HG02870 (cell line): Measurements from ENCODE around the gene CRACR2A.

Source experiments
- ATAC-seq: cut with Tn5 transposase; IDR thresholded peaks from one replicate; pipeline ENCODE4 v1.9.1; 2021; ENCODE audit warnings: mild to moderate bottlenecking, moderate library complexity; ENCODE audit not compliant: unreplicated experiment

Gene CRACR2A

DNA sequence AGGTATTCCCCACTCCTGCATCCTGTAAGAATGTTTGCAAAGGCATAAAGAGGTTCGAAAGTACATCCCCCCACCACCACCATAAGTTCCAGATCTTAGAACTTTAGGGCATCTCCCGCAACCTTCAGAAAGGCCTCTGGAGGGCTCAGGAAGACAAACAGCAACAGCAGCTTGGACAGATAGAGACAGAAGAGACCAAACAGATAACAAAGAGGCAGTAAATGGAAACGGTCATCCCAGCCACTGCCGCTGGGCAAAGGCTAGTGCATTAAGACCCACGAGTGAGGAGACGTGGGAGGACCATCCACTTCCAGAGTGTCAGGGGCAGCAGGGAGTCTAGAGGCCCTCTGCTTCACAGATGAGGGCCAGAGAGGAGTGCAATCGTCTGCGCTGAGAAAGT lies 124.3 kb downstream of the CRACR2A start:
- ATAC-seq, result no peak

- no peak for ATAC-seq
Measured at GRCh38 chr12:3627336-3627735, 125.6 kb downstream of the CRACR2A start.

GRCh38 chr12:3624273-3624672 lies 128.6 kb downstream of the CRACR2A start:
- ATAC-seq, result no peak

GRCh38 chr12:3622822-3623690 lies 129.9 kb downstream of the CRACR2A start:
- no peak for ATAC-seq

- no peak for ATAC-seq
Measured at GRCh38 chr12:3622021-3622821, 130.7 kb downstream of the CRACR2A start.

DNA sequence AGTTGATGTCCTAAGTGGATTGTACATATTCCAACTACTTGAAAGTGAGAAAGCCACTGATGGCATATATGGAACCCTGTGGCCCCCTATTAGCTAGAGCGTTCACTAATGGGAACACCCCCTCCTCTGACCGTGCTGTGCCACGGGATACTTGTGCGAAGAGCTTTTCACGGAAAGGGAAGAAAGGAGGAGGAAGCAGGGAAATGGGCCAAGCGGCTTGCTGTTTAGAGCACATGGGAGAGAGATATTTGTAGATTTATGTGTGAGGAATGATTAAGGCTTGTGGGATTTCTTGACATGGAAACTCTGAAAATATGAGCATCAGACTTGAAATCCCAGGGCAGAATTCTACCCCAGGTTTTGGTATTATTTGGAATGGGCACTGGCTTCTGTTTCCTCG lies 132.1 kb downstream of the CRACR2A start:
- no peak for ATAC-seq

DNA sequence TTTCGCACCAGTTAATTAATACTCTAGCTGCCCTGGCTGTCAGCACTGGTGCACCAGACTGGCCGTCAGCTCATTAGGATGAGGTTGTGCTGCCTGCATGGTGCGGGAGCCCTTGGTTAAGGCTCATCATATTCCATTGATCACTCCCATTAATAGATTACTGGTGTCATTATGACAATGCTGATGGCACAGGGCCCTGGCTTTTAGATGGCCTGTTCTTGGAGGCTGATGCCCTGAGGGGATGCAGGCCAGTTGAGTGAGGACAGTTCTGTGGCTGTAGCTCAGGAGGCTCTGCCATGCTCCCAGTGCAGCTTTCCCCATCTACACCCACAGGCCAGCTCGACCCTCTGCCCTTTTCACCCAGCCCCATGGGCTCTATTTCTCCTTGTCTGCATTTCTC lies 135.3 kb downstream of the CRACR2A start:
- no peak for ATAC-seq

DNA sequence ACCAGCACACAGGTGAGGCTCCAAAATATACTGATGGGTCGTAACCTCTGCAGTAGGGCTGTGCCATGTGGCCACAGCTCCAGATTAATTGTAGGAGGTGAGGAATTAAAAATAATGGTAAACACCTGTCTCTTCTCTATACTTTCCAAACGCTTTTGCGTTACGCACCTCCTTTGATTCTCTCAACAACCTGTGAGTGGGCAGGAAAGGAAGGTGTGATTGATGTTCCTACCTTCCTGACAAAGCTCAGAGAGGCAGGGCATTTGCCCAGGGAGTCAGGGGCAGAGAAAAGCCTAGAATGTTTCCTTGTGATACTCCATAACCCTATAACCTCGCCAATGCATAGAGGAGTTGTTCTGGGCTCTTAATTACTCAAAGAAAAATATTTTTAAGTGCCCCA lies 137.0 kb downstream of the CRACR2A start:
- ATAC-seq, result no peak

- no peak for ATAC-seq
Measured at GRCh38 chr12:3614806-3615466, 138.0 kb downstream of the CRACR2A start.

DNA sequence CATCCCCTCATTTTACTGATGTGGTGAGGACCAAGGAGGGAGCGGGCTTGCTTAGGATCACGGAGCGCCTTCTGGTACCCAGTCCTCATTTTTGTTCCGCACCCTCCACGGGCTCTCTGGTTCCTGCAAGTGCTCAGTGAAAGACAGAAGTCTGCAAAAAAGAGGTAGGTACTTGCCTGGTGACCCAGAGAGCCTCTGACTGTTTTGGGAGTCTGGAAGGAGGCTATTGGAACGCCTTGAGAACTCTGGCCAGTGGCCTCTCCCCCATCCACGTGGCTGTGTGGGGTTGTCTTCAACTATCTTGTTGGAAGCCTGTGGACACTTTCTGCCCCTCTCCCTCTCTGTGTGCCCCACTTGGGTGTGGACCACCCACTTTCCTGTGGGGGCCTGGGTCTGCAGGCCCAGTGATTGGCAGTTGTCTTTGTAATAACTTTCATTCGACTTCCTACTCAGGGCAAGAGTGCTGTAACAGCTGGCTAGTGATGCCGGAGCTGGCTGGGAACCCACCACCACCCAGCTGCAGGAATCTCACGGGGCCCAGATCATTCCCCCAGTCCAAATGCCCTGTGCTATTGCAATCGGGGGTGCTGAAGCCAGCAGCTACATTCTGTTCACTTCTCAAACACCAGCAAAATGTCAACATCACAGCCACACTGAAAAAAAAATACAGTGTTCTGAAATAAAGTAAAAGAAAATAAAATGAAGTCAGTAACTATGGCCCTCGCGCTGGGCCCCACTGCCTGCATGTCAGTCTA lies 139.1 kb downstream of the CRACR2A start:
- ATAC-seq, result no peak

GRCh38 chr12:3611860-3612703 lies 140.8 kb downstream of the CRACR2A start:
- ATAC-seq, result no peak

DNA sequence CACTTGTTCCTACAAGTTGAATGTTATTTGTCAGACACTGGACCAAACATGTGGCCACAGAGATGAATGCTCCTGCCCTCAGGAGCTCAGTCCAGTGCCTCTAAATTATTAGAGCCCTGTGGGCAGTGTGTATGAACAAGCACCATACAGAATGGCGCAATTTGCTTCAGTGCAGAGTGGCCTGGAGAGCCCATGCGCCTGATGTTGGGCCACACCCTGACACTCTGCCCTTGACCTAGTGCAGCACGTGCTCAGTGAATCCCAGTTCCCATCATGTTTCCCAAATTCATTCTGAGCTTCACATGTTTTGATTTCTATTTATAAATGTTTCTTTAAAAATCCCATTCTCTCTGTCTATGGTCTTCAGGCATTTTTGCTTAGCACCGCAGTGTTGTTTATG lies 145.1 kb downstream of the CRACR2A start:
- ATAC-seq, result no peak

GRCh38 chr12:3607039-3607720 lies 145.7 kb downstream of the CRACR2A start:
- ATAC-seq, result no peak

- no peak for ATAC-seq
Measured at GRCh38 chr12:3606128-3606527, 146.8 kb downstream of the CRACR2A start.

GRCh38 chr12:3605692-3606091 lies 147.2 kb downstream of the CRACR2A start:
- no peak for ATAC-seq

GRCh38 chr12:3604748-3605586 lies 147.9 kb downstream of the CRACR2A start:
- no peak for ATAC-seq

DNA sequence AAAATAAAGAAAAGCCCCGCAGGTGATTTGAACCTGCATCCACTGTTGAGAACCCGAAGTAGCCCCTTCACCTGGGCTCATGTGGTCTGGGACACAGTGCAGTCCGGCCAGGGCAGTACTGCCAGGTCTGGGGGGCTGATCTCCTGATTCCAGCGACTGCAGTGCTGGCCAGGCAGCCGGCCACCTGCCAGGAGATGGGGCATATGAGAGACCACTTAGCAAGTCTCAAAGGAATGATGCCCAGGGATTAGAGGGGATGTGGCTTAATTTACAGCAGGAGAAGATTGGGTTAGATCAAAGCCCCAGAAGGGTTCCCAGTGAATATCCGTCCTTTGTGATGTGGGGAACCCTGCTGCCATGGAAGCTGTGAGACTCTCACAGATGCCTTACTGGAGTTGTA lies 148.6 kb downstream of the CRACR2A start:
- ATAC-seq, result no peak

DNA sequence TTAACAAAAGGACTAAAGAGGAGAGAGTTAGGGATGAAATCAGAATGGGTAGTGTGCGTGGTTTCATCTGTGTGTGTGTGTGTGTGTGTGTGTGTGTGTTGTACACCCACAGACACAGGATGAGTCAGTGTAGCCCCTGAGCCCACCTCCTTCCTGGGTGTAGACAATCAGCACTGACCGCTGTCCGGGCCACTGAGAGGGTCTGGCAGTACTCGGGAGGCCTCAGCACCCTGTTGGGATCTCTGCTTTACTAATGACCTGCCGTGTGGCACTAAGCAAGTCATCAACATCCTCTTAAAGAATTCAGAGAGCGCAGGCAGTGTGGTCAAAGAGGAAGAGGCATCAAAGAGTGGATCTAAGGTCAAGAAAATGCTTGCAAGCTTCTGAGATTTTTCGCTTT lies 149.3 kb downstream of the CRACR2A start:
- no peak for ATAC-seq
